Renal cortex interstitium (tissue), 11 donors: ENCODE results near the gene CRACR2A. TPM values are rescaled to one million over a fixed set of nuclear protein-coding genes. Genes with fewer than 3 reads are reported as not detected.

ENCODE experiments used
- DNase-seq, 11 donors: peaks; one replicate each; pipeline ENCODE4 v3.0.0-alpha.2; 2013; ENCODE audit warnings: low read depth in 9 of 11, low spot score in 4 of 11; ENCODE audit errors: extremely low read depth in 1 of 11
- polyA plus RNA-seq, 3 donors: library from polyadenylated mRNA; unstranded; fragments of 120-200 nt; gene quantifications; one replicate each; pipeline ENCODE4 v1.2.1, GENCODE V29; 2013; ENCODE audit not compliant: insufficient read length in 3 of 3

CRACR2A gene
- polyA plus RNA-seq, 3 donors: 1.3 to 2.2 (median 1.5) TPM

- no peak for DNase-seq
Observed at GRCh38 chr12:3607821-3608220, 145.1 kb downstream of the CRACR2A start.

- DNase-seq: no peak
Observed at GRCh38 chr12:3607039-3607720, 145.7 kb downstream of the CRACR2A start.

GRCh38 chr12:3606128-3606527 is 146.8 kb downstream of the CRACR2A start:
- DNase-seq: no peak

- no peak for DNase-seq
Observed at GRCh38 chr12:3605692-3606091, 147.2 kb downstream of the CRACR2A start.

GRCh38 chr12:3604748-3605586 is 147.9 kb downstream of the CRACR2A start:
- peak in 2 of 11 donors; percentile 26 to 30 for DNase-seq

- no peak for DNase-seq
Observed at GRCh38 chr12:3604286-3604685, 148.6 kb downstream of the CRACR2A start.

GRCh38 chr12:3603576-3603975 is 149.3 kb downstream of the CRACR2A start:
- no peak for DNase-seq

- no peak for DNase-seq
Observed at GRCh38 chr12:3602488-3602887, 150.4 kb downstream of the CRACR2A start.

GRCh38 chr12:3601461-3602150 is 151.3 kb downstream of the CRACR2A start:
- DNase-seq: no peak

- DNase-seq: no peak
Observed at GRCh38 chr12:3600951-3601350, 152.0 kb downstream of the CRACR2A start.

- DNase-seq: no peak
Observed at GRCh38 chr12:3600039-3600720, 152.7 kb downstream of the CRACR2A start.

- DNase-seq: no peak
Observed at GRCh38 chr12:3598896-3599860, 153.7 kb downstream of the CRACR2A start.

- DNase-seq: no peak
Observed at GRCh38 chr12:3597526-3598210, 155.2 kb downstream of the CRACR2A start.

GRCh38 chr12:3596703-3597415 is 156.1 kb downstream of the CRACR2A start:
- DNase-seq: no peak

- no peak for DNase-seq
Observed at GRCh38 chr12:3595721-3596120, 157.2 kb downstream of the CRACR2A start.

- no peak for DNase-seq
Observed at GRCh38 chr12:3594966-3595365, 157.9 kb downstream of the CRACR2A start.

GRCh38 chr12:3593906-3594483 is 158.9 kb downstream of the CRACR2A start:
- DNase-seq: no peak
